SK-N-SH treated with all-trans-retinoic acid at 6 μM for 48 hours (cell line): Measurements from ENCODE around the gene NSD2.

ENCODE experiments used
- ATAC-seq: fragments of 200-7000 bp; cut with Tn5 transposase; 3 replicates; pipeline ENCODE4 v1.9.1; 2020; ENCODE audit warnings: mild to moderate bottlenecking, moderate library complexity
- ARNTL ChIP-seq: fragments of 450-650 bp; formaldehyde crosslinking; IDR thresholded peaks from 2 replicates; pipeline ENCODE4 v1.5.0; 2020; ENCODE audit warnings: low read depth, mild to moderate bottlenecking, moderate library complexity, borderline replicate concordance
- BACH2 ChIP-seq: fragments of 250-450 bp; sonication (Bioruptor Pico); IDR thresholded peaks from 2 replicates; pipeline ENCODE4 v1.9.0; 2021; ENCODE audit warnings: mild to moderate bottlenecking, borderline replicate concordance
- CSDC2 ChIP-seq: fragments of 250-450 bp; sonication (Bioruptor Pico); IDR thresholded peaks from 2 replicates; pipeline ENCODE4 v1.5.0; 2020; ENCODE audit warnings: mild to moderate bottlenecking, moderate library complexity
- ESRRG ChIP-seq: fragments of 250-450 bp; sonication (Bioruptor Pico); IDR thresholded peaks from 2 replicates; pipeline ENCODE4 v1.6.1; 2021; ENCODE audit warnings: mild to moderate bottlenecking
- ISL1 ChIP-seq: fragments of 250-450 bp; sonication (Bioruptor Pico); IDR thresholded peaks from 2 replicates; pipeline ENCODE4 v2.1.2; 2022; ENCODE audit warnings: mild to moderate bottlenecking, moderate library complexity
- OSR1 ChIP-seq: fragments of 250-450 bp; sonication (Bioruptor Pico); IDR thresholded peaks from 2 replicates; pipeline ENCODE4 v1.8.0; 2022; ENCODE audit warnings: moderate library complexity, mild to moderate bottlenecking, inconsistent platforms
- POU6F1 ChIP-seq: fragments of 250-450 bp; sonication (Bioruptor Pico); IDR thresholded peaks from 2 replicates; pipeline ENCODE4 v1.8.0; 2021; ENCODE audit warnings: low read depth, mild to moderate bottlenecking, moderate library complexity, borderline replicate concordance
- PPARA ChIP-seq: fragments of 250-450 bp; sonication (Bioruptor Pico); IDR thresholded peaks from 2 replicates; pipeline ENCODE4 v1.5.0; 2020; ENCODE audit warnings: mild to moderate bottlenecking, borderline replicate concordance
- SNAI2 ChIP-seq: fragments of 250-450 bp; sonication (Bioruptor Pico); IDR thresholded peaks from 2 replicates; pipeline ENCODE4 v1.5.0; 2020; ENCODE audit warnings: mild to moderate bottlenecking, moderate library complexity
- TCF4 ChIP-seq: fragments of 250-450 bp; sonication (Bioruptor Pico); IDR thresholded peaks from 2 replicates; pipeline ENCODE4 v1.8.0; 2021; ENCODE audit warnings: mild to moderate bottlenecking, moderate library complexity, borderline replicate concordance
- TOX ChIP-seq: fragments of 250-450 bp; sonication (Bioruptor Pico); IDR thresholded peaks from 2 replicates; pipeline ENCODE4 v1.8.0; 2021; ENCODE audit warnings: mild to moderate bottlenecking, moderate library complexity, borderline replicate concordance
- ZC3H10 ChIP-seq: fragments of 250-450 bp; sonication (Bioruptor Pico); IDR thresholded peaks from 2 replicates; pipeline ENCODE4 v1.5.1; 2021; ENCODE audit warnings: mild to moderate bottlenecking, moderate library complexity
- ZFP3 ChIP-seq: fragments of 250-450 bp; sonication (Bioruptor Pico); IDR thresholded peaks from 2 replicates; pipeline ENCODE4 v1.5.0; 2020; ENCODE audit warnings: mild to moderate bottlenecking, moderate library complexity
- ZFP30 ChIP-seq: fragments of 450-650 bp; formaldehyde crosslinking; IDR thresholded peaks from 2 replicates; pipeline ENCODE4 v1.5.0; 2022; ENCODE audit warnings: mild to moderate bottlenecking, moderate library complexity
- ZNF565 ChIP-seq: fragments of 450-650 bp; formaldehyde crosslinking; conservative IDR thresholded peaks from 2 replicates; pipeline ENCODE4 v1.5.0; 2020; ENCODE audit warnings: low read depth, mild to moderate bottlenecking, moderate library complexity
- ZNF70 ChIP-seq: fragments of 450-650 bp; formaldehyde crosslinking; IDR thresholded peaks from 2 replicates; pipeline ENCODE4 v1.5.0; 2020; ENCODE audit warnings: mild to moderate bottlenecking, moderate library complexity
- ZNF8 ChIP-seq: fragments of 450-650 bp; formaldehyde crosslinking; IDR thresholded peaks from 2 replicates; pipeline ENCODE4 v1.5.0; 2020; ENCODE audit warnings: mild to moderate bottlenecking, moderate library complexity
- TF ChIP-seq, protein P1 (sequence below): fragments of 250-450 bp; sonication (Bioruptor Pico); IDR thresholded peaks from 2 replicates; pipeline ENCODE4 v1.5.1; 2021; ENCODE audit warnings: mild to moderate bottlenecking, moderate library complexity
- TF ChIP-seq, protein P2 (sequence below): fragments of 250-450 bp; sonication (Bioruptor Pico); IDR thresholded peaks from 2 replicates; pipeline ENCODE4 v1.8.0; 2020; ENCODE audit warnings: mild to moderate bottlenecking, moderate library complexity, borderline replicate concordance
- TF ChIP-seq, protein P3 (sequence below): fragments of 250-450 bp; sonication (Bioruptor Pico); IDR thresholded peaks from 2 replicates; pipeline ENCODE4 v1.5.0; 2020; ENCODE audit warnings: mild to moderate bottlenecking, moderate library complexity

Gene NSD2

GRCh38 chr4:1961038-1961437, 89.8 kb downstream of the NSD2 start:
- ATAC-seq: no peak

GRCh38 chr4:1961563-1961962, 90.4 kb downstream of the NSD2 start:
- ATAC-seq: no peak
- TF ChIP-seq SNAI2 (CRISPR knock-in tag): no peak
- no peak for TF ChIP-seq ARNTL
- no peak for TF ChIP-seq CSDC2 (CRISPR knock-in tag)
- no peak for TF ChIP-seq POU6F1 (CRISPR knock-in tag)
- no peak for TF ChIP-seq BACH2 (CRISPR knock-in tag)
- TF ChIP-seq, protein P1, sequence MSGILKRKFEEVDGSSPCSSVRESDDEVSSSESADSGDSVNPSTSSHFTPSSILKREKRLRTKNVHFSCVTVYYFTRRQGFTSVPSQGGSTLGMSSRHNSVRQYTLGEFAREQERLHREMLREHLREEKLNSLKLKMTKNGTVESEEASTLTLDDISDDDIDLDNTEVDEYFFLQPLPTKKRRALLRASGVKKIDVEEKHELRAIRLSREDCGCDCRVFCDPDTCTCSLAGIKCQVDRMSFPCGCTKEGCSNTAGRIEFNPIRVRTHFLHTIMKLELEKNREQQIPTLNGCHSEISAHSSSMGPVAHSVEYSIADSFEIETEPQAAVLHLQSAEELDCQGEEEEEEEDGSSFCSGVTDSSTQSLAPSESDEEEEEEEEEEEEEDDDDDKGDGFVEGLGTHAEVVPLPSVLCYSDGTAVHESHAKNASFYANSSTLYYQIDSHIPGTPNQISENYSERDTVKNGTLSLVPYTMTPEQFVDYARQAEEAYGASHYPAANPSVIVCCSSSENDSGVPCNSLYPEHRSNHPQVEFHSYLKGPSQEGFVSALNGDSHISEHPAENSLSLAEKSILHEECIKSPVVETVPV: no peak
- TF ChIP-seq ZNF565 (CRISPR knock-in tag): no peak
- no peak for TF ChIP-seq ZNF8 (CRISPR knock-in tag)
- TF ChIP-seq ZFP30 (CRISPR knock-in tag): no peak

More at GRCh38 chr4:1961038-1961437, 89.8 kb downstream of the NSD2 start:
- TF ChIP-seq POU6F1 (CRISPR knock-in tag): no peak
- TF ChIP-seq CSDC2 (CRISPR knock-in tag): no peak
- no peak for TF ChIP-seq ZC3H10 (CRISPR knock-in tag)
- no peak for TF ChIP-seq TCF4 (CRISPR knock-in tag)
- TF ChIP-seq, protein P2, sequence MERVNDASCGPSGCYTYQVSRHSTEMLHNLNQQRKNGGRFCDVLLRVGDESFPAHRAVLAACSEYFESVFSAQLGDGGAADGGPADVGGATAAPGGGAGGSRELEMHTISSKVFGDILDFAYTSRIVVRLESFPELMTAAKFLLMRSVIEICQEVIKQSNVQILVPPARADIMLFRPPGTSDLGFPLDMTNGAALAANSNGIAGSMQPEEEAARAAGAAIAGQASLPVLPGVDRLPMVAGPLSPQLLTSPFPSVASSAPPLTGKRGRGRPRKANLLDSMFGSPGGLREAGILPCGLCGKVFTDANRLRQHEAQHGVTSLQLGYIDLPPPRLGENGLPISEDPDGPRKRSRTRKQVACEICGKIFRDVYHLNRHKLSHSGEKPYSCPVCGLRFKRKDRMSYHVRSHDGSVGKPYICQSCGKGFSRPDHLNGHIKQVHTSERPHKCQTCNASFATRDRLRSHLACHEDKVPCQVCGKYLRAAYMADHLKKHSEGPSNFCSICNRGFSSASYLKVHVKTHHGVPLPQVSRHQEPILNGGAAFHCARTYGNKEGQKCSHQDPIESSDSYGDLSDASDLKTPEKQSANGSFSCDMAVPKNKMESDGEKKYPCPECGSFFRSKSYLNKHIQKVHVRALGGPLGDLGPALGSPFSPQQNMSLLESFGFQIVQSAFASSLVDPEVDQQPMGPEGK: no peak
- no peak for TF ChIP-seq ZNF70 (CRISPR knock-in tag)
- no peak for TF ChIP-seq ISL1 (CRISPR knock-in tag)
- TF ChIP-seq ZNF8 (CRISPR knock-in tag): no peak
- TF ChIP-seq SNAI2 (CRISPR knock-in tag): no peak
- TF ChIP-seq, protein P1: no peak
- no peak for TF ChIP-seq ESRRG (CRISPR knock-in tag)
- no peak for TF ChIP-seq PPARA (CRISPR knock-in tag)
- no peak for TF ChIP-seq OSR1 (CRISPR knock-in tag)

- TF ChIP-seq ARNTL (no peak), POU6F1 (CRISPR knock-in tag) (no peak), PPARA (CRISPR knock-in tag) (no peak), ZFP3 (CRISPR knock-in tag) (no peak), SNAI2 (CRISPR knock-in tag) (no peak), ZNF565 (CRISPR knock-in tag) (no peak), TOX (CRISPR knock-in tag) (no peak), ISL1 (CRISPR knock-in tag) (no peak)
- TF ChIP-seq, protein P1: no peak
- TF ChIP-seq, protein P3, sequence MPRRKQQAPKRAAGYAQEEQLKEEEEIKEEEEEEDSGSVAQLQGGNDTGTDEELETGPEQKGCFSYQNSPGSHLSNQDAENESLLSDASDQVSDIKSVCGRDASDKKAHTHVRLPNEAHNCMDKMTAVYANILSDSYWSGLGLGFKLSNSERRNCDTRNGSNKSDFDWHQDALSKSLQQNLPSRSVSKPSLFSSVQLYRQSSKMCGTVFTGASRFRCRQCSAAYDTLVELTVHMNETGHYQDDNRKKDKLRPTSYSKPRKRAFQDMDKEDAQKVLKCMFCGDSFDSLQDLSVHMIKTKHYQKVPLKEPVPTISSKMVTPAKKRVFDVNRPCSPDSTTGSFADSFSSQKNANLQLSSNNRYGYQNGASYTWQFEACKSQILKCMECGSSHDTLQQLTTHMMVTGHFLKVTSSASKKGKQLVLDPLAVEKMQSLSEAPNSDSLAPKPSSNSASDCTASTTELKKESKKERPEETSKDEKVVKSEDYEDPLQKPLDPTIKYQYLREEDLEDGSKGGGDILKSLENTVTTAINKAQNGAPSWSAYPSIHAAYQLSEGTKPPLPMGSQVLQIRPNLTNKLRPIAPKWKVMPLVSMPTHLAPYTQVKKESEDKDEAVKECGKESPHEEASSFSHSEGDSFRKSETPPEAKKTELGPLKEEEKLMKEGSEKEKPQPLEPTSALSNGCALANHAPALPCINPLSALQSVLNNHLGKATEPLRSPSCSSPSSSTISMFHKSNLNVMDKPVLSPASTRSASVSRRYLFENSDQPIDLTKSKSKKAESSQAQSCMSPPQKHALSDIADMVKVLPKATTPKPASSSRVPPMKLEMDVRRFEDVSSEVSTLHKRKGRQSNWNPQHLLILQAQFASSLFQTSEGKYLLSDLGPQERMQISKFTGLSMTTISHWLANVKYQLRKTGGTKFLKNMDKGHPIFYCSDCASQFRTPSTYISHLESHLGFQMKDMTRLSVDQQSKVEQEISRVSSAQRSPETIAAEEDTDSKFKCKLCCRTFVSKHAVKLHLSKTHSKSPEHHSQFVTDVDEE (CRISPR knock-in tag): no peak
- no peak for ATAC-seq
Measured at GRCh38 chr4:1962980-1963379, 91.8 kb downstream of the NSD2 start.
